LNCAP (cell line): ENCODE results near the gene CELF5.

Experiments
- CTCF ChIP-seq: fragments of 450-650 bp; IDR thresholded peaks from 2 replicates; pipeline ENCODE4 v1.5.1; 2017; ENCODE audit warnings: mild to moderate bottlenecking

Gene CELF5

GRCh38 chr19:3188627-3189596 lies 35.5 kb upstream of the CELF5 start:
- no peak for TF ChIP-seq CTCF

GRCh38 chr19:3189702-3190469 lies 34.6 kb upstream of the CELF5 start:
- no peak for TF ChIP-seq CTCF

GRCh38 chr19:3190470-3190770 lies 34.0 kb upstream of the CELF5 start:
- no peak for TF ChIP-seq CTCF

GRCh38 chr19:3190921-3191805 lies 33.3 kb upstream of the CELF5 start:
- no peak for TF ChIP-seq CTCF

DNA sequence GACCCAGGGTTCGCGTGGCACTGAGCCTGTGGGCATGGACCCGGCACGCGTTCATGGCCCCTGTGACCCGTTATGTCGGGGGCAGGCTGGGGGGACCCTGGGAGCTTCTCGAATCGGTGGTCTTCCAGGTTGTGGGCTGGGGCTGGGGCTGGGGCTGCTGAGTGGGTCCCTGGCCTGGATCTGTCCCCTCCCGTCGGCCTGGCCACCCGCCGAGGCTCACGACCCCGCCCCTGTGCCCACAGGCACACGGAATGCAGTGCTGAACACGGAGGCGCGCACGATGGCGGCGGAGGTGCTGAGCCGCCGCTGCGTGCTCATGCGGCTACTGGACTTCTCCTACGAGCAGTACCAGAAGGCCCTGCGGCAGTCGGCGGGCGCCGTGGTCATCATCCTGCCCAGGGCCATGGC lies 32.2 kb upstream of the CELF5 start:
- no peak for TF ChIP-seq CTCF

DNA sequence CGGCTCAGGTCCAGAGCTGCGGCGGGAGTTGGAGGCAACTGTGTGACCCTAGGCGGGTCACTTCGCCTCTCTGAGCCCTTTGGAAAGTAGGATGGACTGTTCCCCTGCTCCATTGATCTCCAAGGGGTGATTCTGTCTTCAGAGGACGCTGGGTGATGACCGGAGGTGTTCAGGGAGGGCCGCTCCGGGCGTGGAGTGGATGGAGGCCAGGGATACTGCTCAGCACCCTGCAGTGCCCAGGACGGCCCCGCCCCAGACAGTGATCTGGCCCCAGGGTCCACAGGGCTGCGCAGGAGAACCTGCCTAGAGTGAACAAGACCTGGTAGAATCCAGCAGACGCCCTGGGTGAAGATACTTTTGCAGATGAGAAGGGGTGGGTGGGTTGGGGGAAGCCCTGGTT lies 31.8 kb upstream of the CELF5 start:
- no peak for TF ChIP-seq CTCF
